Lower lobe of right lung (tissue), 2 donors: ENCODE data around the gene KLK1. TPM values are rescaled to one million over a fixed set of nuclear protein-coding genes. Genes with fewer than 3 reads are reported as not detected.

Experiments used
- ATAC-seq, 2 donors: fragments of 200-7000 bp; cut with Tn5 transposase; one replicate each; pipeline ENCODE4 v1.9.1; 2020 to 2022; ENCODE audit warnings: mild to moderate bottlenecking in 2 of 2, moderate library complexity in 2 of 2
- DNase-seq: peaks from one replicate; pipeline ENCODE4 v3.0.0-alpha.2; 2020
- H3K27ac ChIP-seq: fragments of 200-600 bp; one replicate; pipeline ENCODE4 v1.8.0; 2022
- H3K27me3 ChIP-seq: fragments of 200-600 bp; one replicate; pipeline ENCODE4 v1.8.0; 2022; ENCODE audit warnings: low read depth
- H3K36me3 ChIP-seq: fragments of 200-600 bp; one replicate; pipeline ENCODE4 v1.8.0; 2022; ENCODE audit warnings: mild to moderate bottlenecking
- H3K4me1 ChIP-seq: fragments of 200-600 bp; one replicate; pipeline ENCODE4 v1.8.0; 2022
- H3K4me3 ChIP-seq: fragments of 200-600 bp; one replicate; pipeline ENCODE4 v1.8.0; 2022; ENCODE audit warnings: mild to moderate bottlenecking
- H3K9me3 ChIP-seq: fragments of 200-600 bp; one replicate; pipeline ENCODE4 v1.8.0; 2022
- intact Hi-C: fragments of 100-400 bp; cut with DNase I; formaldehyde crosslinking; loops from one replicate; pipeline ENCODE4 v1.11.0; 2022
- total RNA-seq: library from RNA; stranded (reverse); fragmentation: NEBNext Ultra II Directional; extraction: Animal tissue kit (Norgen Biotek cat#: 25700); gene quantifications from one replicate; pipeline ENCODE4 v1.2.1, GENCODE V29; 2021
- TF ChIP-seq, protein P1 (sequence below): fragments of 200-600 bp; IDR thresholded peaks from one replicate; pipeline ENCODE4 v1.8.0; 2022; ENCODE audit warnings: antibody characterized with exemption, mild to moderate bottlenecking
- donor health status: DM: no; HTN: yes; CAD: no; lungs with severe emphysema.

KLK1 gene
- total RNA-seq, 1 donor from 2014 or later: 1.9 TPM

DNA sequence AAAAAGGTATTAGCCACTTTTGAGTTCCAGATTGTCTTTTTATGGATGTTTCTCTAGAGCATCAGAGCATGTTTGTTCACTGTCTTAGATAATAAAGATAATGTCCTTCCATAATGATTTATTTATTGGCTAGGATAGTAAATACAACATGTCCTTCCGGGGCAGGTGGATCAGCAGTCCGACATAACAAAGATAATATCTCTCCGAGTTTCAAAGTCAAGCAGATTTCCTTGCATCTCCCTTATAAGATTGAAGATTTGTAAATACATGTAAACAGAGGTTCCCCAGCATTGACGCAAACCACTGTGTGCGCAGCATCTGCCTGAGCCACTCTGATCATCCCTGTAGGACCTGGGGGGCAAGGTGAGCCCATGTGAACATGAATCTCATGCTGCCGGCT, 18.5 kb upstream of the KLK1 start:
- ATAC-seq: no peak
- peaks cover 4% of the 10 kb centered on the region for H3K27me3 ChIP-seq
- H3K27ac ChIP-seq: no peak overlapping the region
- H3K36me3 ChIP-seq: no peaks in the 10 kb centered on the region
- intact Hi-C loops: no loop called here
- H3K4me1 ChIP-seq: no peaks in the 10 kb centered on the region
- H3K9me3 ChIP-seq: peaks cover 5% of the 10 kb centered on the region
- TF ChIP-seq, protein P1, sequence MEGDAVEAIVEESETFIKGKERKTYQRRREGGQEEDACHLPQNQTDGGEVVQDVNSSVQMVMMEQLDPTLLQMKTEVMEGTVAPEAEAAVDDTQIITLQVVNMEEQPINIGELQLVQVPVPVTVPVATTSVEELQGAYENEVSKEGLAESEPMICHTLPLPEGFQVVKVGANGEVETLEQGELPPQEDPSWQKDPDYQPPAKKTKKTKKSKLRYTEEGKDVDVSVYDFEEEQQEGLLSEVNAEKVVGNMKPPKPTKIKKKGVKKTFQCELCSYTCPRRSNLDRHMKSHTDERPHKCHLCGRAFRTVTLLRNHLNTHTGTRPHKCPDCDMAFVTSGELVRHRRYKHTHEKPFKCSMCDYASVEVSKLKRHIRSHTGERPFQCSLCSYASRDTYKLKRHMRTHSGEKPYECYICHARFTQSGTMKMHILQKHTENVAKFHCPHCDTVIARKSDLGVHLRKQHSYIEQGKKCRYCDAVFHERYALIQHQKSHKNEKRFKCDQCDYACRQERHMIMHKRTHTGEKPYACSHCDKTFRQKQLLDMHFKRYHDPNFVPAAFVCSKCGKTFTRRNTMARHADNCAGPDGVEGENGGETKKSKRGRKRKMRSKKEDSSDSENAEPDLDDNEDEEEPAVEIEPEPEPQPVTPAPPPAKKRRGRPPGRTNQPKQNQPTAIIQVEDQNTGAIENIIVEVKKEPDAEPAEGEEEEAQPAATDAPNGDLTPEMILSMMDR: no peak
- no peak overlapping the region for H3K4me3 ChIP-seq
- DNase-seq: no peak

DNA sequence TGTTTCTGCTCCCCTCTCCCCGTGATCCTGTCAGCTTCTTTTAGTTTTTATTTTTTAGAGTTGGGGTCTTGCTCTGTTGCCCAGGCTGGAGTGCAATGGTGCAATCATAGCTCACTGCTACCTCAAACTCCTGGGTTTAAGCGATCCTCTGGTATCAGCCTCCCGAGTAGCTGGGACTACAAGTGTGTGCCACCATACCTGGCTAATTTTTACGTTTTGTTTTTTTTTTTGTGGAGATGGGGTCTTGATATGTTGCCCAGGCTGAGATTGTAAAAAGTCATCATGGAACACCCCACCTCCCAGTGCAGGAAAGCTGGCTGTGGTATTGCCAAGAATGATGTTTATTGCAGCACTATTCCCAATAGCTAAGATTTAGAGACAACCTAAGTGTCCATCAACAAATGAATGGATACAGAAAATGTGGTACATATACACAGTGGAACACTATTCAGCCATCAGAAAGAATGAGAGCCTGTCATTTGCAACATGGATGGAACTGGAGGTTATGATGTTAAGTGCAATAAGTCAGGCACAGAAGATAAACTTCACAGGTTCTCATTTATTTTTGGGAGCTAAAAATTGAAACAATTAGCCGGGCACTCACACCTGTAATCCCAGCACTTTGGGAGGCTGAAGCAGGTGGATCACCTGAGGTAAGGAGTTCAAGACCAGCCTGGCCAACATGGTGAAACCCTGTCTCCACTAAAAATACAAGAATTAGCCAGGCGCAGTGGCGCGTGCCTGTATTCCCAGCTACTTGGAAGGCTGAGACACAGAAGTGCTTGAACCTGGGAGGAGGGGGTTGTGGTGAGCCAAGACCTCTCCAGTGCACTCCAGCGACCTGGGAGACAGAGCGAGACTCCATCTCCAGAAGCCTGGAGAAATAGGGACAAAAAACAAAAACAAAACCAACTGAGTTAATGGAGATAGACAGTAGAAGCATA, 16.4 kb upstream of the KLK1 start:
- TF ChIP-seq, protein P1: no peak
- intact Hi-C loops: no loop called here
- Histone ChIP-seq H3K27ac (no peak overlapping the region), H3K4me1 (peaks cover 11% of the 10 kb centered on the region), H3K4me3 (no peak overlapping the region), H3K36me3 (no peaks in the 10 kb centered on the region), H3K27me3 (peaks cover 23% of the 10 kb centered on the region), H3K9me3 (peaks cover 5% of the 10 kb centered on the region)
- DNase-seq (no peak), ATAC-seq (no peak)

DNA sequence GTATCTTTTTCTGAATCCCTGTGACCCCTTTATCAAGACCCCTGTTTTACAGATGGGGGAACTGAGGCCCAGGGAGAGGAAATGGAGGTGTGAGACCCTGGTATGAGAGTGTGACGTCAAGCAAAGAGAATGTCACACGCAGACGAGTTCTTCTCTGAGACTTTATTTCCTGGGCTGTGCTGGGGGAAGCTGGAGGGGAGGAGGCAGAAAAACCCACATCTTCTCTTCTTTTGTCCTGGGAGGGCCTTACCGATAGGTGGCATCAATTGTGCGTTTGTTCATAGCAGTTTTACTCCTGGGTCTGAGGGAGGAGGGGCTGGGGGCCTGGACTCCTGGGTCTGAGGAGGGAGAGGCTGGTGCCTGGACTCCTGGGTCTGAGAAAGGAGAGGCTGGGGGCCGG, 14.7 kb upstream of the KLK1 start:
- no peak overlapping the region for H3K4me3 ChIP-seq
- TF ChIP-seq, protein P1: no peak
- H3K27ac ChIP-seq: no peak overlapping the region
- H3K27me3 ChIP-seq: peaks cover 30% of the 10 kb centered on the region
- ATAC-seq (no peak), DNase-seq (no peak)
- H3K36me3 ChIP-seq: no peaks in the 10 kb centered on the region
- intact Hi-C loops: no loop called here
- H3K9me3 ChIP-seq: peaks cover 5% of the 10 kb centered on the region
- peaks cover 11% of the 10 kb centered on the region for H3K4me1 ChIP-seq

DNA sequence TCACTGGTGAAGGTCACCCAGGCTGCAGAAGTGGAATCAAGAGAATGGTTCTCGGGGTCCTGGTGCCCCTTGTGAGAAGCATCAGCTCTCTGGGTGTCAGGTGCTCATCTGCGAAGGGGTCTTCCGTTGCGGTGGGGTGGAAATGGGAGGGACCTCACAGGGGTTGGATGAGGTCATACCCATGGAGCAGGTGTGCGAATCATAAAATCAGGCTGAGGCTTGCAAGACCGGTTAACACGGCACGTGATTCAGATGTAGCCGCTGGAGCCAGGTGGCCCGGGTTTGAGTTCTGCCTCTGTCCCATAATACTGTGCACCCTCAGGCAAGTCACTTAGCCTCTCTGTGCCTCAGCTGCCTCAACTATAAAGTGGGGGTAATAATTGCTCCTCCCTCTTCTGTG, 13.7 kb upstream of the KLK1 start:
- no peak overlapping the region for H3K27ac ChIP-seq
- TF ChIP-seq, protein P1: no peak
- H3K4me1 ChIP-seq: peaks cover 11% of the 10 kb centered on the region
- H3K9me3 ChIP-seq: no peaks in the 10 kb centered on the region
- H3K27me3 ChIP-seq: peaks cover 30% of the 10 kb centered on the region
- H3K4me3 ChIP-seq: no peak overlapping the region
- no peaks in the 10 kb centered on the region for H3K36me3 ChIP-seq
- intact Hi-C loops: no loop called here
- ATAC-seq (no peak), DNase-seq (no peak)

DNA sequence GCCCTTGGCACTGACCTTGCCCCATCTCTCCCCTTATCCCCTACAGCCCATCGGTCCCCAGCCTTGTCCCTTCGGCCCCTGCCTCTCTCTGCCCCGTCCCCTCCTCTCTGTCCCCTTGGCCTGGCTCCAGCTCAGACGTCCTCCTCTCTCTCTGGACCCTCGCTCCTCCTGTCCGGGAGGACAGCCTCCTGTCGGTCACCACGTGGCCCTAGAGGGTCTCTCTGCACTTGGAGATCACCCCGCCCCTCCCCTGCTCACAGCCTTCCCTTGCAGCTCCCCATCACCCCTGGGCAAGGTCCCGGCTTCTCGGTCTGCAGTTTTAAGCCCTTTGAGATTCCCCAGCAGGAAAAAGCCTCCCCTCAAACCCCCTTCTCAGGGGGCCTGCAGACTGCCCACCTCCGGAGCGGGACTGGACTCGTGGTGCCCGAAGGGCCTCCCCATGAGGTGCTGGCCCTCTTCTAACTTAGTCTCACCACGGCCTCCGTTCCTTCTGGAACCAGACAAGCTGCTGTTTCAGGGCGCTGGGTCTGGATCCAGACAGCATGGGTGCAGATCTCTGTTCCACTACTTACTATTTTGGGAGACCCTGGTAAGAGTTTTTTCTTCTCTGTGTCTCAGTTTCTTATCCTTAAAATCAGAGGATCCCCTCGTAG, 13.1 kb upstream of the KLK1 start:
- intact Hi-C loops: no loop called here
- Histone ChIP-seq H3K4me3 (no peak overlapping the region), H3K27ac (no peak overlapping the region), H3K27me3 (peaks cover 30% of the 10 kb centered on the region), H3K36me3 (no peaks in the 10 kb centered on the region), H3K4me1 (peaks cover 11% of the 10 kb centered on the region), H3K9me3 (no peaks in the 10 kb centered on the region)
- TF ChIP-seq, protein P1: no peak
- DNase-seq (no peak), ATAC-seq (no peak)
